ENCODE data around the gene ZNF280A.
"Not testable (repeated sequence)": the region's sequence is repeated elsewhere in the genome, so short reads cannot be mapped to it uniquely, and the experiment has no call there.

Gene ZNF280A

GRCh38 chr22:22513619-22514018, 6.5 kb downstream of the ZNF280A start:
- no peak for DNase-seq (ENCODE audit: low read depth in 2 of 2)

DNA sequence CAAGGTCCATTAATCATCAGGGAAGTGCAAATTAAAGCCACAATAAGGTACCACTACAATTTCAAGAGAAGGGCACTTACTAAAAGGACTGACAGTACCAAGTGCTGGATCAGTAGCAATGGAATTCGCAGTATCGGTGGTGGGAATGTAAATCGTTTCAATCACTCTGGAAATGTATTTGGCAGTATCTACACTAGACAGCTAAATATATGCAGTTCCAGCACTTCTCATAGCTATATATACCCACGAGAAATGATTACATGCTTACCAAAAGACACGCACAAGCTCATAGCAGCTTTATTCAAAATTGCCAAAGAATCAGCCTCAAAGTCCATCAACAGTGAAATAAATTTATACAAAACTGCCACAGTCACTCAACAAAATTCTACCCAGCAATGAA, 7.1 kb downstream of the ZNF280A start:
- DNase-seq (ENCODE audit: low read depth in 2 of 2): no peak

DNA sequence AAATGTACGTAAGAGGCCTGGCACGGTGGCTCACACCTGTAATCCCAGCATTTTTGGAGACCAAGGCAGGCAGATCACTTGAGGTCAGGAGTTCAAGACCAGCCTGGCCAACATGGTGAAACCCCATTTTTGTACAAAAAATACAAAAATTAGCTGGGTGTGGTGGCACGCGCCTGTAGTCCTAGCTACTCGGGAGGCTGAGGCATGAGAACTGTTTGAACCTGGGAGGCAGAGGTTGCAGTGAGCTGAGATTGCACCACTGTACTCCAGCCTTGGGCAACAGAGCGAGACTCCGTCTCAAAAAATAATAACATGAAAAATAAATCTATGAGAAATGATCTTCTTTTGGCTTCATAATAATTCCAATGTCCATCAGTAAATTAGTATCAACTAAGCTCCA, 9.2 kb downstream of the ZNF280A start:
- not testable (repeated sequence) for DNase-seq (ENCODE audit: low read depth in 2 of 2)

- not testable (repeated sequence) for DNase-seq (ENCODE audit: low read depth in 2 of 2)
Measured at GRCh38 chr22:22509912-22510311, 10.2 kb downstream of the ZNF280A start.

DNA sequence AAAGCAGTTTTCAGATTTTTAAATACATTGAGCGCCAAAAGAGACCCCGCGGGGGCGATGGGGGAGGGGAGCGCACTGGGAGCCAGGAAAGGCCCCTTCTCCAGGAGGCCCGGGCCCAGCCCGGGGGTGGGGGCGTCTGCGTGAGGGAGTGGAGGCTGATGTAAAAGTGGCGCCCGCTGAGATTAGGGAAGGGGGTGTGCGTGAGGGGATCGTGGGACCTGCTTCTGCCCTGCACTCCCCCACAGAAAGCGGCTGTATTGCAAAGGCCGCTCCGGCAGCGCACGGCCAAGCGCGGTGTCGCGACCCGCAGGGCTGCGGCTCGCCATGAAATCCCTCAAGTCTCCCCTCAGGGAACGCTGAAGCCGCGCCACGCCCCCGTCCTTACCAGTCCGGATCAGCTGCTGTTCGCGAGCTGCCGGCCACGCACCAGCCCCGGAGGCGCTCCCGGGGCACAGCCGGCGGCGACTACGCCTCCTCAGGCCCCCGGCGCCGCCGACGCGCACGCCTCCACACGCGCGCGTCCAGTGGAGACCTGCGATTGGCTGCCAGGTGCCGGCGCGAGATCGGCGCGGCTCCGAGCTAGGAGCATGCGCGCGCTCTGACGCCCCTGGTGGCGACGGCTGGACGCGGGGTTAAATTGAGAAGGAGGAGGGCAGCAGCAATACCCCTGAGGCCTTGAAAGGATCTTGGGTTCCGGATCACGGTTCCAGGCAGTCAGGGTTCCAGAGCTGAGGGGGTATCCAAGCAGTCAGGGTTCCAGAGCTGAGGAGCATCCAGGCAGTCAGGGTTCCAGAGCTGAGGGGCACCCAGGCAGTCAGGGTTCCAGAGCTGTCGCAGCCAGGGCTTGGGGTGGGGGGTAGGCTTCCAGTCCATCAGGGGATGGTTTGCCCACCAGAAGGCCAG, 11.5 kb downstream of the ZNF280A start, which contains the start of gene ZNF280B:
Gene ZNF280B (minus strand): TSS at position 469 of the 903 bp plus-strand sequence. CDS start 19,344 bp downstream, outside the sequence.
- DNase-seq (ENCODE audit: low read depth in 2 of 2): peak; percentile 76 to 81

GRCh38 chr22:22507743-22508273, 12.3 kb downstream of the ZNF280A start:
- no peak for DNase-seq (ENCODE audit: low read depth in 2 of 2)

GRCh38 chr22:22506736-22507135, 13.3 kb downstream of the ZNF280A start:
- no peak for DNase-seq (ENCODE audit: low read depth in 2 of 2)

GRCh38 chr22:22498267-22498666, 21.8 kb downstream of the ZNF280A start:
- no peak for DNase-seq (ENCODE audit: low read depth in 2 of 2)

- not testable (repeated sequence) for DNase-seq (ENCODE audit: low read depth in 2 of 2)
Measured at GRCh38 chr22:22491589-22491988, 28.5 kb downstream of the ZNF280A start.

DNA sequence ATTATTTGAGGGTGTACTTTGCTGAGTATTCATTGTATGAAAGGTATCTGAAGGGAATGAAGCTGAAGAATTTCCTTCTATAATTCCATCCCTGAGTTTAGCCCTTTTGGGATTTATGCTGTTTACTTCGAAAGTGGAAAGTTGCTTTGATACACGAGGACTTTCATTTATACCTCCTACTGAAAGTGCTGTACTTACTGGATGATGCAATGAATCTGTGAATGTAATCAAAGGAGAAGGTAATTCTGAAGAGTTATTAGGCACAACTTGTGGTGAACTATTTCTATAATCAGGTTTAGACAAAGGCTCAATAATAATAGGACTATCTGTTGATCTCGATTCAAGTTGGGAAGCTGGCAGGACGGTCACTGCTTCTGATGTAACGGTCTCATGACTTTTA, 31.3 kb downstream of the ZNF280A start:
- DNase-seq (ENCODE audit: low read depth in 2 of 2): no peak

- no peak for DNase-seq (ENCODE audit: low read depth in 2 of 2)
Measured at GRCh38 chr22:22487869-22488597, 32.0 kb downstream of the ZNF280A start.

GRCh38 chr22:22487059-22487458, 33.0 kb downstream of the ZNF280A start:
- DNase-seq (ENCODE audit: low read depth in 2 of 2): no peak

DNA sequence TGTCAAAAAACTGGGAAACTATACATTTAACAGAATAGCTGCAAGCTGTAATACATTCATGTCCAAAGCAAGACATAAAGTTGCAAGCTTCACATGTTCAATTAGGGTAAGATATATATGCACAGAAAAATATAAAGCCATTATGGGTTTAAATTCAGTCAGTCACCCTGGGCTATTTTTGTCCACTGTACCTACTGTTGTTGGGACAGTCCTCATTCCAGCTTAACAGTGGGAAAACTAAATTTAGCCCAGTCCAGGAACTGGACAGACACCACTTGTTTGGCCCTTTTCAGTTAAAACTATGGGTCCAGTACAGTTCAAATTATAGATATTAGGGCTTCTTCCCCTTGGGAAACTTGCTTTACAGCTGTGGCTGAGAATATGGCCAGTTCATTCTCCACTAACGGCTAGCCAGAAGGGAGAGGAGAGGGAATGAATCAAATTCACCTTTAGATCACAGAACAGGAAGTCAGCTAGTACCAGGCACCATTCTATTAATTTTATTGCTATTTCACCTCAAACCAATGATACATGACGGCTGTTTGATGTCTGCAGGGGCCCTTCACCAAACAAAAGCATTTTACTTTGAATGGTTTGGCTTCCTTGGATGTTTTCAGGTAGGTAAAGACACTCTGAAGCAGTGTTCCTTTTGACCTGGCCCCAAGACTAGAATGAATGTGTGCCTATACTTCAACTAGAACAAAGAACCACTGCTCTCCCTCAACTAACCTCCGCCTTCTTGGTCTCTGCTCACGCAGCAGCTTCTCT, 33.8 kb downstream of the ZNF280A start:
- DNase-seq (ENCODE audit: low read depth in 2 of 2): no peak

GRCh38 chr22:22485524-22485923, 34.5 kb downstream of the ZNF280A start:
- no peak for DNase-seq (ENCODE audit: low read depth in 2 of 2)

DNA sequence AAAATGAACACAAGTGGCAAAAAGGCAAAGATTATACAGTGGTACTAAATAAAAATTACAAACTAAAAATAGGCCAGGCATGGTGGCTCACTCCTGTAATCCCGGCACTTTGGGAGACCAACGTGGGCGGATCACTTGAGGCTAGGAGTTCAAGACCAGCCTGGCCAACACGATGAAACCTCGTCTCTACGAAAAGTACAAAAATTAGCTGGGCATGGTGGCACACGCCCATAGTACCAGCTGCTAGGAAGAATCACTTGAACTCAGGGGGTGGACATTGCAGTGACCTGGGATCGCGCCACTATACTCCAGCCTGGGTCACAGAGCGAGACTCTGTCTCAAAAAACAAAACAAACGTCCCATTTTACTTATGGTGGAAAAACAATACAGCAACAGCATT, 36.0 kb downstream of the ZNF280A start:
- no peak for DNase-seq (ENCODE audit: low read depth in 2 of 2)

DNA sequence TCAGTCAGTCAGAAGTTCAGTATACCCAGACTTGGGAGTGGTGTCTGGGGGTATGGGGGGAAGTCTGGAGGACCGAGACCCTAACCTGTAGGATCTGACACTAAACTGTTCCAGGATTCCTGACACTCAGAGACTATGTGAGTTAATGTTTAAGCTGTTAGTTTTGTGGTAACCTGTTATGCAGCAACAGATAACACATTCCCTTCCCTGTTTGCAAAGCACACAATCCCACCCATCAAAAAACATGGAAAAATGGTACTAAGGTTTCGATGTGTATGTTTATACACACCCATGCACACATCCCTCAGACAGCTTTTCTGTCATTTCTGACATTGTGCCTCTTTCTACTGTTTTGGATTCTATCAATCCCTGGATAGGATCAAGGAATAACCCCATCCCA, 39.1 kb downstream of the ZNF280A start:
- no peak for DNase-seq (ENCODE audit: low read depth in 2 of 2)

GRCh38 chr22:22479999-22480532, 40.0 kb downstream of the ZNF280A start:
- no peak for DNase-seq (ENCODE audit: low read depth in 2 of 2)

- no peak for DNase-seq (ENCODE audit: low read depth in 2 of 2)
Measured at GRCh38 chr22:22479116-22479515, 41.0 kb downstream of the ZNF280A start.

DNA sequence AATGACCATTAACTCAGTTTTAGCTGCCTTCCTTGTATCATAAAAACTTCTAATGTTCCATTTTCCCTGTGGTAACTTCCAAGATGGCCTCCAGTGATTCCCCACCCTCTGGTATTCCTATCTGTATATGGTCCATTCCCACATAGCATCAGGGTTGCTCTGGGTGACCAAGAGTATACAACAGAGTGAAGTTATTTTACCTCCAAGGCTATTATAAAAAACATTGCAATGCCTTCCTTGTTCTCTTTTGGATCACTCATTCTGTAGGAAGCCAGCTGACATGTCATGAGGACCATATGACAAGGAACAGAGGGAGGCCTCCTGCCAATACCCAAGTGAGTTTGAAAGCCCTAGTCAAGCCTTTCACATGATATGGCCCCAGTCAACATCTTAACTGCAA, 41.6 kb downstream of the ZNF280A start:
- no peak for DNase-seq (ENCODE audit: low read depth in 2 of 2)

- no peak for DNase-seq (ENCODE audit: low read depth in 2 of 2)
Measured at GRCh38 chr22:22474733-22475132, 45.3 kb downstream of the ZNF280A start.

DNA sequence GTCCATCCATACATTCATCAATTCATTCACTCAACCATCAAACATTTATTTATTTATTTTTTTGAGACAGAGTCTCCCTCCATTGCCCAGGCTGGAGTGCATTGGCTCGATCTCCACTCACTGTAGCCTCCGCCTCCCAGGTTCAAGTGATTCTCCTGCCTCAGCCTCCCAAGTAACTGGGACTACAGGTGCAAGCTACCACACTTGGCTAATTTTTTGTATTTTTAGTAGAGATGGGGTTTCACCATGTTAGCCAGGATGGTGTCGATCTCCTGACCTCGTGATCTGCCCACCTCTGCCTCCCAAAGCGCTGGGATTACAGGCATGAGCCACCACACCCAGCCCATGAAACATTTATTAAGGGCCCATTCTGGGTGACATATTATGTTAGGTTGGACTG, 49.0 kb downstream of the ZNF280A start:
- not testable (repeated sequence) for DNase-seq (ENCODE audit: low read depth in 2 of 2)

DNA sequence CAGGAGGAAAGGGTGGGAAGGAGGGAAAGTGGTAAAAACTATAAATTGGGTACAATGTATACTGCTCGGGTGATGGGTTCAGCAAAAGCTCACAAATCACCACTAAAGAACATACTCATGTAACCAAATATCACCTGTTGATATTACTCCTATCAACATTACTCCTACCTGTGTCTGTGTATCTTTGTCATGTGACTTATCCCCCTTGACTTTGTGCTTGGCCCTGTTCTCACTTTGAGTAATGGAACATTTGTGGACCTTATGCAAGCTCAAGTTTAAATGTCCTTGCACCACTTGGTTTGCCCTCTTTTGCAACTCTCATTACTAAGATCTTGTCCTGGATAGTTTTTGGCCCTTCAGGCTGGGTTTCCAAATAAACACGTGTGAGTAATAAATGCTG, 50.5 kb downstream of the ZNF280A start:
- no peak for DNase-seq (ENCODE audit: low read depth in 2 of 2)
